Activated effector memory CD4-positive, alpha-beta T cell treated with Interleukin-2 at 50 U/mL for 16 hours (primary cell): ENCODE results near the gene MIF4GD.
"Not testable (repeated sequence)": the region's sequence is repeated elsewhere in the genome, so short reads cannot be mapped to it uniquely, and the experiment has no call there.

Experiments
- DNase-seq: peaks from one replicate; pipeline ENCODE4 v3.0.0-alpha.2; 2020

Gene MIF4GD

GRCh38 chr17:75288359-75288758 is 17.3 kb upstream of the MIF4GD start:
- no peak for DNase-seq

GRCh38 chr17:75287221-75287620 is 16.2 kb upstream of the MIF4GD start:
- DNase-seq: no peak

GRCh38 chr17:75285123-75285522 is 14.1 kb upstream of the MIF4GD start:
- DNase-seq: no peak

GRCh38 chr17:75280189-75280588 is 9.2 kb upstream of the MIF4GD start:
- DNase-seq: not testable (repeated sequence)

GRCh38 chr17:75277664-75278071 is 6.6 kb upstream of the MIF4GD start:
- no peak for DNase-seq

GRCh38 chr17:75273977-75274708 is 3.1 kb upstream of the MIF4GD start:
- DNase-seq: no peak

GRCh38 chr17:75272848-75273184 is 1.8 kb upstream of the MIF4GD start:
- DNase-seq: no peak

- no peak for DNase-seq
Observed at GRCh38 chr17:75271955-75272847, 1.2 kb upstream of the MIF4GD start.

GRCh38 chr17:75271233-75271954 is 363 bp upstream of the MIF4GD start:
- DNase-seq: peak; percentile 85

- DNase-seq: peak; percentile 38
Observed at GRCh38 chr17:75270218-75270965, 639 bp downstream of the MIF4GD start.

- no peak for DNase-seq
Observed at GRCh38 chr17:75269844-75270217, 1.2 kb downstream of the MIF4GD start.

- no peak for DNase-seq
Observed at GRCh38 chr17:75267411-75268232, 3.4 kb downstream of the MIF4GD start.

GRCh38 chr17:75267153-75267410 is 3.9 kb downstream of the MIF4GD start:
- no peak for DNase-seq

- DNase-seq: no peak
Observed at GRCh38 chr17:75266316-75267152, 4.5 kb downstream of the MIF4GD start.

GRCh38 chr17:75265614-75266315 is 5.3 kb downstream of the MIF4GD start:
- DNase-seq: no peak

GRCh38 chr17:75263055-75263454 is 8.0 kb downstream of the MIF4GD start:
- no peak for DNase-seq

- no peak for DNase-seq
Observed at GRCh38 chr17:75262112-75262606, 8.9 kb downstream of the MIF4GD start.

GRCh38 chr17:75261336-75262111 is 9.5 kb downstream of the MIF4GD start, which contains the start of the genes GGA3 and MRPS7:
GGA3 (minus strand) TSS chr17:75261606; CDS start chr17:75261587, 19 bp downstream.
MRPS7 (plus strand) TSS chr17:75261879; CDS start chr17:75261901, 22 bp downstream.
- peak; percentile 92 for DNase-seq

- DNase-seq: no peak
Observed at GRCh38 chr17:75260641-75261335, 10.2 kb downstream of the MIF4GD start.
